CD4-positive, CD25-positive, alpha-beta regulatory T cell (primary cell): Measurements from ENCODE around the gene PHLDB1. TPM values are rescaled to one million over a fixed set of nuclear protein-coding genes. Genes with fewer than 3 reads are reported as not detected.

Source experiments
- ATAC-seq, 2 donors: fragments of 150-1000 bp; cut with Tn5 transposase; one replicate each; pipeline ENCODE4 v1.10.0; 2021; ENCODE audit warnings: low read depth in 2 of 2, moderate number of reproducible peaks in 2 of 2, moderate library complexity in 1 of 2
- DNase-seq, 3 donors: peaks; one replicate each; pipeline versions ENCODE4 v3.0.0 to v3.0.0-alpha.2; 2012 to 2022; ENCODE audit warnings: mixed read lengths in 1 of 3
- H3K27ac ChIP-seq: one replicate; pipeline ENCODE4 v1.7.0; 2013; ENCODE audit warnings: mild to moderate bottlenecking, low read length; ENCODE audit not compliant: insufficient read depth, poor library complexity, severe bottlenecking
- H3K27me3 ChIP-seq: one replicate; pipeline ENCODE4 v1.7.0; 2013; ENCODE audit warnings: low read length; ENCODE audit not compliant: control insufficient read depth, insufficient read depth
- H3K36me3 ChIP-seq: one replicate; pipeline ENCODE4 v1.7.0; 2013; ENCODE audit warnings: mild to moderate bottlenecking, low read length, moderate library complexity; ENCODE audit not compliant: control insufficient read depth, insufficient read depth
- H3K4me1 ChIP-seq: 2 replicates; pipeline ENCODE4 v1.7.0; 2013; ENCODE audit warnings: mild to moderate bottlenecking, low read length; ENCODE audit not compliant: insufficient read depth, control insufficient read depth, poor library complexity, severe bottlenecking
- H3K4me3 ChIP-seq: one replicate; pipeline ENCODE4 v1.7.0; 2013; ENCODE audit warnings: low read depth, mild to moderate bottlenecking, low read length, moderate library complexity
- H3K9me3 ChIP-seq, 2 experiments: 1 replicate in 1 of 2; 2 replicates in 1 of 2; pipeline ENCODE4 v1.7.0; 2013; ENCODE audit warnings: low read length in 2 of 2, mild to moderate bottlenecking in 1 of 2, moderate library complexity in 1 of 2; ENCODE audit not compliant: control insufficient read depth in 2 of 2
- H3K27ac Mint-ChIP-seq, 3 donors: one replicate each; pipeline ENCODE4 v1.8.0; 2020 to 2022; ENCODE audit warnings: mild to moderate bottlenecking in 3 of 3, mixed read lengths in 3 of 3, moderate library complexity in 2 of 3
- H3K27me3 Mint-ChIP-seq: one replicate; pipeline ENCODE4 v1.8.0; 2022; ENCODE audit warnings: mild to moderate bottlenecking, mixed read lengths
- H3K36me3 Mint-ChIP-seq: one replicate; pipeline ENCODE4 v1.8.0; 2020; ENCODE audit warnings: mixed read lengths
- H3K4me1 Mint-ChIP-seq, 4 donors: one replicate each; pipeline ENCODE4 v1.8.0; 2020 to 2022; ENCODE audit warnings: mixed read lengths in 4 of 4, mild to moderate bottlenecking in 1 of 4
- H3K4me3 Mint-ChIP-seq, 4 donors: one replicate each; pipeline ENCODE4 v1.8.0; 2020 to 2022; ENCODE audit warnings: mild to moderate bottlenecking in 4 of 4, mixed read lengths in 4 of 4, moderate library complexity in 3 of 4
- H3K9me3 Mint-ChIP-seq, 7 donors: one replicate each; pipeline ENCODE4 v1.8.0; 2020 to 2022; ENCODE audit warnings: mixed read lengths in 7 of 7, mild to moderate bottlenecking in 3 of 7, moderate library complexity in 2 of 7
- polyA plus RNA-seq, 4 donors: library from polyadenylated mRNA; unstranded; fragments of 300-500 nt; fragmentation: Illumina TruSeq; gene quantifications; one replicate each; pipeline ENCODE4 v1.2.3, GENCODE V29; 2021
- total RNA-seq: library from RNA; stranded (reverse); gene quantifications from one replicate; pipeline ENCODE4 v1.2.3, GENCODE V29; 2022

PHLDB1 gene
- total and polyA plus RNA-seq, 5 donors from 2014 or later: 0.16 to 1.2 (median 0.55) TPM; not detected in 1

DNA sequence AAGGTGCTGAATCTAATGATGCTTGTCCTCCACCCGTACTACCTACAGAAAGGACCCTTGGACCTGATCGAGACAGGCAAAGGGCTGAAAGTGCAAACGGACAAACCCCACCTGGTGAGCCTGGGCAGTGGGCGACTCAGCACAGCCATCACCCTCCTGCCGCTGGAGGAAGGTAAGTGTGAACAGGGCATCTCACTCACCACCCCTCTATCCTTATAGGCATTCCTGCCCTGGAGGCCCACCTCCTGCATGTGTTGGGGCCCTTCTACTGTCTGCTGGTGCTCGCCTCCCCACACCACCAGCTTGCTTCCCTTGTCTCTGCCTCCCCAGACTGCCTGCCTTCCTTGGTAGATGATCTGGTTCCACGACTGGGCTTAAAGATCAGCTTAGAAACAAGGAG is 7.1 kb downstream of the PHLDB1 start:
- H3K36me3 ChIP-seq: no peaks in the 10 kb centered on the region
- H3K9me3 ChIP-seq: no peaks in the 10 kb centered on the region
- peaks cover 25% of the 10 kb centered on the region for H3K27me3 Mint-ChIP-seq
- peaks cover 3% of the 10 kb centered on the region for H3K36me3 Mint-ChIP-seq
- peaks cover 19% of the 10 kb centered on the region for H3K4me1 ChIP-seq
- no peak overlapping the region for H3K4me3 Mint-ChIP-seq
- no peaks in the 10 kb centered on the region for H3K9me3 Mint-ChIP-seq
- peaks cover 0 to 10% (median 2%) of the 10 kb centered on the region in 4 donors for H3K4me1 Mint-ChIP-seq
- DNase-seq (no peak), ATAC-seq (no peak)
- peaks cover 2% of the 10 kb centered on the region for H3K27me3 ChIP-seq
- no peak overlapping the region for H3K27ac Mint-ChIP-seq
- no peak overlapping the region for H3K27ac ChIP-seq
- H3K4me3 ChIP-seq: no peak overlapping the region

DNA sequence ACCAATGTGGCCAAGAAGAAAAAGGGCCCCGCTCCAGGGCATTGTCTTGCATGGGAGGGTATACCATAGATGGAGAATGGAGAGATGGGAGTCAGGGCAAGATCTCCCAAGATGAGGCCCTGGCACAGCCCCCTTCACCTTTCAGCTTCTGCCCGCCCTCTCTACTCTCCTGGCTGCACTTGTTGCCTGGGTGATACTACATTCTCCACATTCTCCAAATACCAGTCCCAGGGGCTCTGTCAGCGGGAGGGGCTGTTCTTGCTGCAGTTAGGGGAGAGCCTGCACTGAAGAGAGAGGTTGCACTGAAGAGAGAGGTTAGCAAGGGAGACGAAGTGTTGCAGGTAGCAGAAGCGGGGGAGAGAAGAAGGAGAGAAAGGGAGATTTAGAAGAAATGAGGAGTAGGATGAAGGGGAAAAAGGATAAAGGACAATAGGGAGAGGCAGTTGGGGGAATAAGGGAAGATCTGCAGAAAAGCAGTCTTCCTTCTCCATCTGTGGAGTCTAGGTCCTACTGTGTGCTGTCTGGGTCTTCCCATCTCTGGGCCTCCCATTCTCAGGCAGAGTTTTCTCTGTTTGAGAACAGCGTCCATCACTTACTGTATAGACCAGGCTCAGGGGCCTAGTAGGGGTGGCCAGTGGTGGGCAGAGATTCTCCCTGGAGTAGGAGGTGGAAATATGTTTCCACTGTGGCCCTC is 8.0 kb downstream of the PHLDB1 start:
- H3K27me3 Mint-ChIP-seq: peaks cover 24% of the 10 kb centered on the region
- H3K4me1 Mint-ChIP-seq: peaks cover 0 to 6% (median 2%) of the 10 kb centered on the region in 4 donors
- Histone ChIP-seq H3K27ac (no peak overlapping the region), H3K27me3 (peaks cover 2% of the 10 kb centered on the region), H3K9me3 (no peaks in the 10 kb centered on the region), H3K4me1 (peaks cover 10% of the 10 kb centered on the region), H3K36me3 (no peaks in the 10 kb centered on the region), H3K4me3 (no peak overlapping the region)
- no peaks in the 10 kb centered on the region for H3K9me3 Mint-ChIP-seq
- H3K27ac Mint-ChIP-seq: no peak overlapping the region
- H3K36me3 Mint-ChIP-seq: peaks cover 8% of the 10 kb centered on the region
- H3K4me3 Mint-ChIP-seq: no peak overlapping the region
- ATAC-seq (no peak), DNase-seq (no peak)

DNA sequence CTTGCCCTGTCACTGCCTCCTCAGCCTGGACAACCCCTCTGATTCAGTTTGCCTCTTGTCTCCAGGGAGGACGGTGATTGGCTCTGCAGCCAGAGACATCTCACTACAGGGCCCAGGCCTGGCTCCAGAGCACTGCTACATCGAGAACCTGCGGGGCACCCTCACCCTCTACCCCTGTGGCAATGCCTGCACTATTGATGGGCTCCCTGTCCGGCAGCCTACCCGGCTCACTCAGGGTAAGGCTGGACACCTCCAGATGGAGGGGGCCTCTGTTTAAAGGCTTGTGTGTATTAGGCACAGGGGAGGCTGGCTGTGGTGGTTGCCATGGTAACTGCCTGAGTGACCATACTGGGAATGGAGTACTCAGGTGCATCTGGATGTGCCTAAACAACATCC is 8.6 kb downstream of the PHLDB1 start:
- H3K36me3 Mint-ChIP-seq: peaks cover 8% of the 10 kb centered on the region
- H3K4me1 ChIP-seq: peaks cover 10% of the 10 kb centered on the region
- H3K36me3 ChIP-seq: no peaks in the 10 kb centered on the region
- no peak overlapping the region for H3K27ac Mint-ChIP-seq
- H3K4me3 ChIP-seq: no peak overlapping the region
- no peaks in the 10 kb centered on the region for H3K9me3 ChIP-seq
- H3K27me3 Mint-ChIP-seq: peaks cover 26% of the 10 kb centered on the region
- H3K9me3 Mint-ChIP-seq: no peaks in the 10 kb centered on the region
- peaks cover 5% of the 10 kb centered on the region for H3K27me3 ChIP-seq
- no peak overlapping the region for H3K4me3 Mint-ChIP-seq
- ATAC-seq (no peak), DNase-seq (no peak)
- H3K4me1 Mint-ChIP-seq: peaks cover 0 to 11% (median 3%) of the 10 kb centered on the region in 4 donors
- H3K27ac ChIP-seq: no peak overlapping the region

DNA sequence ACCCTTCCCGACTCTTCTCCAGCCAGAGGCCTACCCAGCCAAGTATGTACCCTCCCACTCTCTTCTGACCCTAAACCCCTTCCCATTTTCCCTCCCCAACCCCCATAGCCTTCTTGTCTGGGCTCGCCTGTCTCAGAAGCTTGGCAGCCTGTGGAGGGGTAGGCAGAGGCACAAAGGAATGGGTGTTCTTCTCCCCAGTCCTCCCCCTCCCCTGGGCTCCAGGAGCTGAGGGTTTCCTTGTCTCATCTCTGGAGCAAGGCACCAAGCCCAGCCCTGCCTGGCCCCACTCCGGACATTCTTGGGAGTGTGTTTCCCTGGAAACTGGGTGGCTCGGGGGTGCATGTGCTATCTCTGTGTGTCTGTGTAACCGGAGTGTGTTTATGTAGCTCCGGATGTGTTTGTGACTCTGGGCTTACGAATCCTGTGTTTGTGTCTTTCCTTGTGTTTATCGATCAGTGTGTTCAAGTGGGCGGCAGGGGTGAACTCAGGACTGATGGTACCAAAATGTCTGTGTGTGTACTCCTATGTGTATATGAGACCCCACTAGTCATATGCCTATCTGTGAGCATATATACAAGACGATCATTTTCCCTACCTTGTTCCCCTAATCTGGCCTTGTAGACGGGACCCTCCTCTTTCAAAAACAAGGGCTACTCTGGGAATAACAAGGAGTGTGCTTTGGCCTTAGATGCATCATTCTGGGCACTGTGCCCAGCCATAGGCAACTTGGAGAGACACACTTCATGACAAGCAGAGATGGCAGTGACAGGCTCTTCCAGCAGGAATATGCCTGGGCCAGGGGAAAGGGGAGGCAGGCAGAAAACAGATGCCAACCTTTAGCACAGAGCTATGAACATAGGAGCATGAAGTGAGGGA is 10.9 kb downstream of the PHLDB1 start:
- H3K4me3 ChIP-seq: no peak overlapping the region
- H3K27ac Mint-ChIP-seq: peak overlapping the region in 1 of 3 donors; percentile 41
- no peak overlapping the region for H3K27ac ChIP-seq
- peaks cover 10% of the 10 kb centered on the region for H3K4me1 ChIP-seq
- H3K9me3 Mint-ChIP-seq: no peaks in the 10 kb centered on the region
- no peak overlapping the region for H3K4me3 Mint-ChIP-seq
- H3K27me3 Mint-ChIP-seq: peaks cover 28% of the 10 kb centered on the region
- ATAC-seq (no peak), DNase-seq (no peak)
- H3K4me1 Mint-ChIP-seq: peaks cover 0 to 15% (median 3%) of the 10 kb centered on the region in 4 donors
- H3K27me3 ChIP-seq: peaks cover 10% of the 10 kb centered on the region
- peaks cover 8% of the 10 kb centered on the region for H3K36me3 Mint-ChIP-seq
- H3K36me3 ChIP-seq: no peaks in the 10 kb centered on the region
- no peaks in the 10 kb centered on the region for H3K9me3 ChIP-seq

DNA sequence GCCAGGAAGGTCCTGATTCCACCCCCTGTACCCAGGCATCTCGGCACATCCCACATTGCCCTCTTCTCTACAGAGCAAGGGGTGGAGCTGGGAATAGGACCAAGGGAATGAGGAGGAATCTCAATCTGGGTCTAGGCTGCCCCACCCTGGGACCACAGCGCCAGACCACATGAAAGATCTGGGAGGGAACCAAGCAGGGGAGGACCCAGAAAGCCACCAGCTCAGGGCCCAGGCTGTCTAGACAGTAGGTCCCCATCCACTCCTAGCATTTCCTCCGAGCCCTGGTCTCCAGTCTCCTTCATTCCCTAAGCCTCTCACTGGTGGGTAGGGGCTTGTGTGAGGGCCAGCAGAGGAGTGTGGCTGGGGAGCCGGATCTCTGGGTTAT is 11.6 kb downstream of the PHLDB1 start:
- ATAC-seq: no peak
- Mint-ChIP-seq H3K36me3 (peaks cover 8% of the 10 kb centered on the region), H3K27me3 (peaks cover 22% of the 10 kb centered on the region), H3K27ac (peak overlapping the region in 1 of 3 donors; percentile 41), H3K9me3 (no peaks in the 10 kb centered on the region), H3K4me3 (no peak overlapping the region), H3K4me1 (peaks cover 0 to 15% (median 3%) of the 10 kb centered on the region in 4 donors)
- peaks cover 10% of the 10 kb centered on the region for H3K4me1 ChIP-seq
- no peaks in the 10 kb centered on the region for H3K9me3 ChIP-seq
- no peak overlapping the region for H3K4me3 ChIP-seq
- H3K36me3 ChIP-seq: no peaks in the 10 kb centered on the region
- DNase-seq: no peak
- H3K27me3 ChIP-seq: peaks cover 7% of the 10 kb centered on the region
- H3K27ac ChIP-seq: no peak overlapping the region

DNA sequence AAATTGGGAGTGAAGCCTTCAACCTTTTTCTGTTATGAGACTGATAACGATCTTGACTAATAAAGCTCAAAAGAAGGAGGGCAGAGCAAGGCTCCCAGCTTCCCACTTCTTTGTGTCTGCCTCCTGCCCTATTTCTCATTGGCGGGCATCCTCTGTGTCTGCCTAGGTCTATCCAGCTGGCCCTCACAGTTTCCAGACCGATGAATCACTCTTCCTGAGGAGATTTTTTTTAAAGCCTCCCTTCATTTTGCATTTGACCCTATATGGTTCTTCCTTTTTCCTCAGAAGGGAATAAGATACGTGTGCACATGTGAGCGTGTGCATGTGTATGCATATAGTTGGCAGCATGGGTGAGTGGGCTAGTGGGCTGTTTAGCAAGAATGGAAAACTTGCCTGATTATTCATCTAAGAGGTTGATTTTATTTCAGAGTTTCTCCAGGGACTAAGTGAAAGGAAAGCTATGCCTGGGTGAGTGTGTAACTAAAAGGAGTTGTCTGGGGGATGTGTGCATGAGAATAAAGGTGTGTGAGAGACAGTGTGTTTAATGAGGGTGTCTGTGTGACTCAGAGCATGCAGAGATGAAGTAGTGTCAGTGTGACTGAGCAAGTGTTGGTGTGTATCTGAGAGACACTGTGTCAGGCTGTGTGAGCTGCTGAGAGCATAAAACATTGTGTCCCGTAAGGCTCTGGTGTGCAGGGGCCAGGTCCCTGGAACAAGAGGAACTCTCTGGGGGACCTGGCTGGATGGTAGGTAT is 12.2 kb downstream of the PHLDB1 start:
- Mint-ChIP-seq H3K4me3 (no peak overlapping the region), H3K27ac (no peak overlapping the region), H3K36me3 (peaks cover 8% of the 10 kb centered on the region), H3K9me3 (no peaks in the 10 kb centered on the region), H3K27me3 (peaks cover 21% of the 10 kb centered on the region), H3K4me1 (peaks cover 0 to 15% (median 3%) of the 10 kb centered on the region in 4 donors)
- Histone ChIP-seq H3K36me3 (no peaks in the 10 kb centered on the region), H3K4me1 (peaks cover 10% of the 10 kb centered on the region), H3K4me3 (no peak overlapping the region), H3K27ac (no peak overlapping the region), H3K27me3 (peaks cover 7% of the 10 kb centered on the region), H3K9me3 (no peaks in the 10 kb centered on the region)
- ATAC-seq: no peak
- DNase-seq: no peak

DNA sequence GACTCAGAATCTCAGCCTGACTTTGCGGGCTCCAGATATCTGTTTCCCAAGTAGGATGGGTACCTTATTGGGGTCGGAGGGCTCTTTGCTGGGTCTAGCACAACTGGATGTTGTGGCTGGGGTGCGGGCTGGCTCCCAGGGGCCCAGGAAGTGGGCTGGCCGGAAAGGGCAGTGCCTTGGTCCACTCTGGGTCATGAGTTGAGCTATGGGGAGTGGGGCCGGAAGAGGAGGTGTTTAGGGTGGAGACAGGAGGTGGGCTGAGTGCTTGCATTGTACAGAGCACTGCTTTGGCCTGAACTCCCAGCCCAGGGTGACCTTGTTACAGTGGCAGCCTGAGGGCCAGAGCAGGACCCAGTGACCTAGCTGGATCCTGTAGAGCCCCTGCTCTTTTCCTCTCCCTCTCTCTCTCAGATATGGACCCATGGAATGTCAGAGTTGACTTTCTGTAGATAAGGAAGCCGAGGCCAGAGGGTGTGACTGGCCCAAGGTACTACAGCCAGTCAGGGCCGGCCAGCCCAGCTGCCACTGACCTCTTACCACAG is 13.2 kb downstream of the PHLDB1 start:
- peak overlapping the region in 1 of 4 donors; percentile 10 for H3K4me3 Mint-ChIP-seq
- H3K9me3 Mint-ChIP-seq: no peaks in the 10 kb centered on the region
- ATAC-seq (no peak), DNase-seq (no peak)
- Histone ChIP-seq H3K27me3 (peaks cover 7% of the 10 kb centered on the region), H3K4me3 (no peak overlapping the region), H3K4me1 (peaks cover 10% of the 10 kb centered on the region), H3K27ac (no peak overlapping the region), H3K36me3 (no peaks in the 10 kb centered on the region), H3K9me3 (no peaks in the 10 kb centered on the region)
- H3K4me1 Mint-ChIP-seq: peaks cover 0 to 15% (median 3%) of the 10 kb centered on the region in 4 donors
- H3K36me3 Mint-ChIP-seq: peaks cover 8% of the 10 kb centered on the region
- peaks cover 21% of the 10 kb centered on the region for H3K27me3 Mint-ChIP-seq
- no peak overlapping the region for H3K27ac Mint-ChIP-seq
